HepG2 (cell line): Measurements from ENCODE around the gene KCNQ1OT1. TPM values are rescaled to one million over a fixed set of nuclear protein-coding genes. Genes with fewer than 3 reads are reported as not detected.

Experiments used
- CBX1 ChIP-seq: IDR thresholded peaks from one replicate; pipeline ENCODE4 v1.6.1; 2016; ENCODE audit warnings: antibody characterized with exemption, low read depth
- CERS6 ChIP-seq: sonication (generic); formaldehyde crosslinking; IDR thresholded peaks from 2 replicates; pipeline ENCODE4 v1.5.0; 2020; ENCODE audit warnings: missing genetic modification reagents
- ELF1 ChIP-seq: sonication (generic); formaldehyde crosslinking; IDR thresholded peaks from 2 replicates; pipeline ENCODE4 v1.4.0; 2020; ENCODE audit warnings: missing genetic modification reagents
- KLF16 ChIP-seq, 2 experiments: sonication (generic) in 1 of 2; formaldehyde crosslinking in 1 of 2; IDR thresholded peaks; 2 replicates each; pipeline versions ENCODE4 v1.6.1 to v1.8.0; 2016 to 2023; ENCODE audit warnings: missing genetic modification reagents in 2 of 2, missing compliant biosample characterization in 1 of 2
- KMT2B ChIP-seq: IDR thresholded peaks from 2 replicates; pipeline ENCODE4 v1.6.1; 2016; ENCODE audit warnings: missing genetic modification reagents, missing compliant biosample characterization
- MAZ ChIP-seq, 2 experiments: sonication (generic) in 1 of 2; formaldehyde crosslinking in 1 of 2; IDR thresholded peaks; 2 replicates each; pipeline versions ENCODE4 v1.5.0 to v1.6.1; 2012 to 2020; ENCODE audit warnings: low read depth in 2 of 2, mild to moderate bottlenecking in 2 of 2, borderline replicate concordance in 1 of 2, improper control_type of control experiment in 1 of 2, low read length in 1 of 2, missing genetic modification reagents in 1 of 2, moderate library complexity in 1 of 2
- NFE2 ChIP-seq: sonication (generic); formaldehyde crosslinking; IDR thresholded peaks from 2 replicates; pipeline ENCODE4 v1.4.0; 2020; ENCODE audit warnings: missing genetic modification reagents
- ONECUT2 ChIP-seq: sonication (generic); formaldehyde crosslinking; IDR thresholded peaks from 2 replicates; pipeline ENCODE4 v1.4.0; 2020; ENCODE audit warnings: missing genetic modification reagents
- RCOR2 ChIP-seq: IDR thresholded peaks from 2 replicates; pipeline ENCODE4 v1.6.1; 2016; ENCODE audit warnings: missing biosample characterization, missing genetic modification reagents
- RFXANK ChIP-seq: IDR thresholded peaks from 2 replicates; pipeline ENCODE4 v1.6.1; 2016
- THAP11 ChIP-seq: IDR thresholded peaks from 2 replicates; pipeline ENCODE4 v1.6.1; 2016; ENCODE audit warnings: missing biosample characterization, missing genetic modification reagents
- YY1 ChIP-seq: IDR thresholded peaks from 2 replicates; pipeline ENCODE4 v1.6.1; 2011; ENCODE audit warnings: low read length, low read depth, moderate library complexity, mild to moderate bottlenecking; ENCODE audit not compliant: insufficient read depth, insufficient replicate concordance
- ZBTB34 ChIP-seq: sonication (generic); formaldehyde crosslinking; IDR thresholded peaks from 2 replicates; pipeline ENCODE4 v1.8.0; 2022; ENCODE audit warnings: mild to moderate bottlenecking, missing genetic modification reagents
- ZBTB7A ChIP-seq: sonication (generic); formaldehyde crosslinking; IDR thresholded peaks from 2 replicates; pipeline ENCODE4 v1.8.0; 2022; ENCODE audit warnings: mild to moderate bottlenecking, missing genetic modification reagents
- ZFX ChIP-seq: sonication (generic); formaldehyde crosslinking; IDR thresholded peaks from 2 replicates; pipeline ENCODE4 v1.4.0; 2020; ENCODE audit warnings: mild to moderate bottlenecking, low read depth, missing genetic modification reagents, moderate library complexity
- ZNF317 ChIP-seq: sonication (generic); formaldehyde crosslinking; IDR thresholded peaks from 2 replicates; pipeline ENCODE4 v1.5.0; 2020; ENCODE audit warnings: mild to moderate bottlenecking, missing genetic modification reagents
- ZNF431 ChIP-seq: sonication (generic); formaldehyde crosslinking; IDR thresholded peaks from 2 replicates; pipeline ENCODE4 v1.9.0; 2022; ENCODE audit warnings: missing genetic modification reagents, low read depth, mild to moderate bottlenecking, borderline replicate concordance
- ZNF446 ChIP-seq: sonication (generic); formaldehyde crosslinking; IDR thresholded peaks from 2 replicates; pipeline ENCODE4 v1.5.0; 2020; ENCODE audit warnings: mild to moderate bottlenecking, missing genetic modification reagents
- ZNF460 ChIP-seq: sonication (generic); formaldehyde crosslinking; IDR thresholded peaks from 2 replicates; pipeline ENCODE4 v1.5.1; 2020; ENCODE audit warnings: missing genetic modification reagents, mild to moderate bottlenecking, borderline replicate concordance
- ZNF564 ChIP-seq: sonication (generic); formaldehyde crosslinking; IDR thresholded peaks from 2 replicates; pipeline ENCODE4 v1.8.1; 2023; ENCODE audit warnings: mild to moderate bottlenecking, missing genetic modification reagents
- ZNF577 ChIP-seq: sonication (generic); formaldehyde crosslinking; IDR thresholded peaks from 2 replicates; pipeline ENCODE4 v1.4.0; 2020; ENCODE audit warnings: mild to moderate bottlenecking, low read depth, missing genetic modification reagents, borderline replicate concordance
- ZNF784 ChIP-seq: sonication (generic); formaldehyde crosslinking; IDR thresholded peaks from 2 replicates; pipeline ENCODE4 v1.5.1; 2020; ENCODE audit warnings: missing genetic modification reagents, mild to moderate bottlenecking, borderline replicate concordance
- polyA plus RNA-seq, 8 experiments: library from polyadenylated mRNA; depleted of rRNA in 3 of 8; stranded (reverse) in 7 of 8; unstranded in 1 of 8; fragments of >200 nt; fragmentation: Illumina TruSeq in 4 of 8; extraction: Trizol in 4 of 8; gene quantifications; 2 replicates each; pipeline versions ENCODE4 v1.2.1 to v1.2.3, GENCODE V29; 2011 to 2016; ENCODE audit warnings: low read depth in 4 of 8, missing spikeins in 1 of 8, mixed read lengths in 1 of 8; ENCODE audit not compliant: insufficient read depth in 1 of 8
- total RNA-seq, 5 experiments: library from RNA; depleted of rRNA; stranded (reverse); fragments of >200 nt; fragmentation: Illumina TruSeq; extraction: Trizol; gene quantifications; 2 replicates each; pipeline ENCODE4 v1.2.3, GENCODE V29; 2016; ENCODE audit warnings: low read depth in 1 of 5
- TF ChIP-seq, protein P1 (sequence below): sonication (generic); formaldehyde crosslinking; IDR thresholded peaks from 2 replicates; pipeline ENCODE4 v1.5.1; 2020; ENCODE audit warnings: mild to moderate bottlenecking, missing genetic modification reagents

The KCNQ1OT1 gene
- total and polyA plus RNA-seq, 2 of the 13 experiments (the other 11 are each of a cell fraction or from before 2014, with no cell fraction given), result 1.3 to 18.9 TPM

DNA sequence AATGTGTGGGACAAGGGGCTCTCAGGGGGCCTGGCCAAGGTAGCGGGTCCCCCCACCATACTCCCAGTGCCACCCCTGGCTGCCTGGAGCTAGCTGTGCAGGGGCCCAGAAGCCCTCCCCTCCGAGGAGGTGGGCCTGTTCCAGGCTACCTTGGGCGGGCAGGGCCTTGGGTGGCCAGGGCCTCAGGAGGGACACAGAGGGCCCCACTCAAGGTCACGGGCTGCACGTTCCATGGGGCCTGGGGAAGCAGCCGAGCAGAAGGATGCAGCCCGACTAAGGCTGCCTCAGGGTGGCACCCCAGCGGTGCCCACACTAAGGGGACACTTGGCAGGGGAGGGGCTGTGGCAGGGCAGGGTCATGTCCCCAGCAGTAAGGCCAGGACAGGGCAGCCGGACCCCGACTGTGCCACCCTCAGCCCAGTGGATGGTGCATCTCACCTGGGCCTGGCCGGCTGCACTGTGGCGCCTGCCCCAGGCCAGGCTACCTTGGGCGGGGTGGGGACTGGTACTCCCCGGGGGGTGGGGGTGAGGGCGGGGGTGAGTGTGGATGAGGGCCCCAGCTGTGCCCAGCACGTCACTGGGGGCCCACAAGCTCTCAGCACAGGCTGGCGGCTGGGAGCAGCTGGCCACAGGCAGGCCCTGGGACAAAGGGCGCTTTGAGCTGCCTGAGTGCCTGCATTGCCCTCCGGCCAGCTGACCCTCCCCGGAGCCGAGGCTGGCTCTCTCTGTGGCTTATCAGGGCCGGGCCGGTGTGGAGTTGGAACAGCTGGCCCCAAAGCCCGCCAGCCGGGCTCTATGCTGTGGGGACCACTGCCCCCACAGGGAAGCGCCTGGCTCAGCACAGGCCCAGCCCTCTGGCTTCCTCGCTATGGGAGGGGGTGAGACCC is 137.9 kb downstream of the KCNQ1OT1 start (continued):
- no peak for TF ChIP-seq ZBTB34 (CRISPR knock-in tag)
- peak; percentile 76; the same call in 1 of the 2 replicates for TF ChIP-seq ZBTB7A (CRISPR knock-in tag)
- TF ChIP-seq CERS6 (CRISPR knock-in tag), result no peak
- no peak for TF ChIP-seq RCOR2
- peak; percentile 15; the same call in 1 of the 2 replicates for TF ChIP-seq KMT2B (CRISPR knock-in tag)
- TF ChIP-seq MAZ (IDR thresholded peaks at IDR 0.05; ENCODE audit: borderline replicate concordance, low read depth, low read length), result peak; percentile 48; the same call in 1 of the 2 replicates
- TF ChIP-seq MAZ (CRISPR knock-in tag; IDR thresholded peaks at IDR 0.05; ENCODE audit: low read depth), result peak; percentile 43; the same call in 1 of the 2 replicates
- no peak for TF ChIP-seq ZNF317 (CRISPR knock-in tag)
- TF ChIP-seq ZNF446 (CRISPR knock-in tag), result no peak
- TF ChIP-seq, protein P1, sequence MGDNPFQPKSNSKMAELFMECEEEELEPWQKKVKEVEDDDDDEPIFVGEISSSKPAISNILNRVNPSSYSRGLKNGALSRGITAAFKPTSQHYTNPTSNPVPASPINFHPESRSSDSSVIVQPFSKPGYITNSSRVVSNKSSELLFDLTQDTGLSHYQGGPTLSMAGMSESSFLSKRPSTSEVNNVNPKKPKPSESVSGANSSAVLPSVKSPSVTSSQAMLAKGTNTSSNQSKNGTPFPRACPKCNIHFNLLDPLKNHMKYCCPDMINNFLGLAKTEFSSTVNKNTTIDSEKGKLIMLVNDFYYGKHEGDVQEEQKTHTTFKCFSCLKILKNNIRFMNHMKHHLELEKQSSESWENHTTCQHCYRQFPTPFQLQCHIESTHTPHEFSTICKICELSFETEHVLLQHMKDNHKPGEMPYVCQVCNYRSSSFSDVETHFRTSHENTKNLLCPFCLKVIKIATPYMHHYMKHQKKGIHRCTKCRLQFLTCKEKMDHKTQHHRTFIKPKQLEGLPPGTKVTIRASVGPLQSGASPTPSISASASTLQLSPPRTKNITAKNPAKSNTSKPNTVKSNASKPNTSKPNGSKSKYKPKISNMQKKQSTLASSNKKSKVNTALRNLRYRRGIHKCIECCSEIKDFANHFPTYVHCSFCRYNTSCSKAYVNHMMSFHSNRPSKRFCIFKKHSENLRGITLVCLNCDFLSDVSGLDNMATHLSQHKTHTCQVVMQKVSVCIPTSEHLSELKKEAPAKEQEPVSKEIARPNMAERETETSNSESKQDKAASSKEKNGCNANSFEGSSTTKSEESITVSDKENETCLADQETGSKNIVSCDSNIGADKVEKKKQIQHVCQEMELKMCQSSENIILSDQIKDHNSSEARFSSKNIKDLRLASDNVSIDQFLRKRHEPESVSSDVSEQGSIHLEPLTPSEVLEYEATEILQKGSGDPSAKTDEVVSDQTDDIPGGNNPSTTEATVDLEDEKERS (CRISPR knock-in tag), result 0 out of 2 replicates have a peak, but pooled peaks have one; percentile 49
- TF ChIP-seq ELF1, result no peak
- no peak; a peak in 1 of 4 replicates for TF ChIP-seq KLF16 (CRISPR knock-in tag; IDR thresholded peaks at IDR 0.05)
- no peak for TF ChIP-seq CBX1
- no peak for TF ChIP-seq ONECUT2 (CRISPR knock-in tag)
- TF ChIP-seq ZNF577 (CRISPR knock-in tag), result no peak
- peak; percentile 36 for TF ChIP-seq YY1
- TF ChIP-seq ZNF460 (CRISPR knock-in tag), result peak; percentile 19; the same call in 1 of the 2 replicates
- TF ChIP-seq RFXANK, result no peak
- TF ChIP-seq ZNF431 (CRISPR knock-in tag), result 0 out of 2 replicates have a peak, but pooled peaks have one; percentile 54
- peak; percentile 89 for TF ChIP-seq ZFX (CRISPR knock-in tag)
- TF ChIP-seq ZNF564, result peak; percentile 77; the same call in 1 of the 2 replicates
- 0 out of 2 replicates have a peak, but pooled peaks have one; percentile 22 for TF ChIP-seq ZNF784 (CRISPR knock-in tag)
- no peak for TF ChIP-seq THAP11
- TF ChIP-seq NFE2 (CRISPR knock-in tag), result no peak
